Esophagus squamous epithelium (tissue), 5 donors: ENCODE results near the gene IL17RA. TPM values are rescaled to one million over a fixed set of nuclear protein-coding genes. Genes with fewer than 3 reads are reported as not detected.

Experiments used
- DNase-seq: peaks from one replicate; lab custom pipeline; 2025; lab: John Stamatoyannopoulos, UW
- H3K27ac ChIP-seq, 4 donors: fragments of 200-600 bp; sonication (generic); one replicate each; pipeline ENCODE4 v1.5.1; 2016 to 2019; ENCODE audit warnings: mild to moderate bottlenecking in 1 of 4
- H3K27me3 ChIP-seq, 4 donors: fragments of 200-600 bp; sonication (generic); 1 replicate in 3 of 4; 2 replicates in 1 of 4; pipeline versions ENCODE4 v1.5.1 to v1.6.0; 2017 to 2021; ENCODE audit warnings: antibody characterized with exemption in 1 of 4
- H3K36me3 ChIP-seq, 3 donors: fragments of 200-600 bp; sonication (generic); one replicate each; pipeline ENCODE4 v1.5.1; 2016 to 2019
- H3K4me1 ChIP-seq, 3 donors: fragments of 200-600 bp; sonication (generic); one replicate each; pipeline ENCODE4 v1.5.1; 2017 to 2019
- H3K4me3 ChIP-seq, 4 donors: fragments of 200-600 bp; sonication (generic); 1 replicate in 3 of 4; 2 replicates in 1 of 4; pipeline ENCODE4 v1.5.1; 2016 to 2019; ENCODE audit warnings: mild to moderate bottlenecking in 2 of 4, moderate library complexity in 1 of 4
- H3K9me3 ChIP-seq, 3 donors: fragments of 200-600 bp; sonication (generic); one replicate each; pipeline ENCODE4 v1.5.1; 2016 to 2019
- CTCF ChIP-seq, 6 experiments: fragments of 450-650 bp in 4 of 6; fragments of 200-600 bp in 2 of 6; sonication (generic) in 2 of 6; IDR thresholded peaks; one replicate each; pipeline ENCODE4 v1.5.1; 2016 to 2019; ENCODE audit warnings: antibody characterized with exemption in 6 of 6, mild to moderate bottlenecking in 4 of 6, moderate library complexity in 4 of 6
- POLR2A ChIP-seq, 4 donors: fragments of 450-650 bp; IDR thresholded peaks; one replicate each; pipeline ENCODE4 v1.6.1; 2017; ENCODE audit warnings: antibody characterized with exemption in 4 of 4, mild to moderate bottlenecking in 4 of 4, moderate library complexity in 3 of 4
- WGBS, 2 donors: methylation state at CpG; one replicate each; pipeline ENCODE4 v1.1.5; 2018; 5-methylcytosine and 5-hydroxymethylcytosine counted together
- intact Hi-C: fragments of 100-400 bp; cut with DNase I; formaldehyde crosslinking; loops from one replicate; pipeline ENCODE4 v1.15.0; 2022
- total RNA-seq, 4 donors: library from RNA; depleted of rRNA; stranded (reverse); fragments of >200 nt; gene quantifications; one replicate each; pipeline ENCODE4 v1.1.0, GENCODE V29; 2016
- donor health status: DM: yes; HTN: yes; CAD: no.

The IL17RA gene
- total RNA-seq, 4 donors from 2014 or later, result 8.6 to 14.7 (median 9.1) TPM

- Histone ChIP-seq H3K4me3 (no peak overlapping the region), H3K4me1 (peaks cover 0 to 17% (median 7%) of the 10 kb centered on the region in 3 donors), H3K27me3 (no peaks in the 10 kb centered on the region), H3K9me3 (no peaks in the 10 kb centered on the region), H3K27ac (no peak overlapping the region), H3K36me3 (no peaks in the 10 kb centered on the region)
- 64 to 84% methylated on average over 3 of the region's 3 CpGs for WGBS, 2 donors
- TF ChIP-seq POLR2A (IDR thresholded peaks at IDR 0.05) (no peak), CTCF (IDR thresholded peaks at IDR 0.05) (no peak)
- no peak for DNase-seq
- intact Hi-C loops, result loop anchor here (10.0 kb wide), 1 partner anchor 80 kb away; the partner anchor contains the start of gene IL17RA
Observed at GRCh38 chr22:17164392-17165024, 79.7 kb downstream of the IL17RA start.

Other genes with a start within 250 kb of the IL17RA start
- gene GAB4, start 76.8 kb upstream of the IL17RA start, total RNA-seq, result not detected
- under 1 TPM; 0.12 to 0.57 (median 0.20) TPM for gene TMEM121B, start 36.4 kb downstream of the IL17RA start, total RNA-seq
- gene HDHD5, start 74.3 kb downstream of the IL17RA start, total RNA-seq, result 10 to 100 TPM; 23.2 to 40.4 (median 36.2) TPM
- 10 to 100 TPM in 1 of 4 donors, 1 to 10 TPM in 3; 1.3 to 11.1 (median 5.3) TPM for gene ADA2, start 134.4 kb downstream of the IL17RA start, total RNA-seq